Measurements from ENCODE around the gene NR1H4.

The NR1H4 gene

DNA sequence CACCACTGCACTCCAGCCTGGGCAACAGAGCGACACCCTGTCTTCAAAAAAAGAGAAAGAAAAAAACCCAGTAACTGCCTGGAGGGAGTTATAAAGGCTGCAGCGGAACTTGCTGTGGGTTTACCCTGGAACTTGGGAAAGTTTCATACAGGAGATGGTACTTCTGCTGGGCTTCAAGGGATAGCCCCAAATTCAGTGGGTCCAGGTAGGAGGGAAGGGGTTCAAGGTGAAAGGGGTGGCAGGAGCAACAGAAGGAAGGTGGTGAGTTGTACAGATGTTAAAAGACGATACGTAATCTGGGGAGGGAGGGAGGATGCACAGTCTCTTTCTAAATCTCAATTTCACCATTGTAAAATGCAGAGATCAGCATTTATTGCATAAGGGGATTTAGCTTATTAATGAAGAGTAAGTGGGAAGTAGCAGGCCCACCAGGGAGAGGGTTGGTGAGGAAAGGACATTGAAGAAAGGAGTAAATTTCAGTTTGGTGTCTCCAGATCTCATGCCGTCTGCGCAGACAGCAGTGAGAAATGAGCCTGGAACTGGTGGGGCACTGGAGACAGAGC is 91.3 kb downstream of the NR1H4 start:
- no peak for DNase-seq (ENCODE audit: low spot score)
- ChIA-PET CTCF (interaction anchor here (0.6 kb wide), 1 partner anchor 255 kb away, joined by 4 read pairs; no protein-coding TSS in a partner anchor), POLR2A (ENCODE audit: low non-redundant PET) (no interaction called here)
- no peak overlapping the region for H3K27ac ChIP-seq
- TF ChIP-seq, protein P1, sequence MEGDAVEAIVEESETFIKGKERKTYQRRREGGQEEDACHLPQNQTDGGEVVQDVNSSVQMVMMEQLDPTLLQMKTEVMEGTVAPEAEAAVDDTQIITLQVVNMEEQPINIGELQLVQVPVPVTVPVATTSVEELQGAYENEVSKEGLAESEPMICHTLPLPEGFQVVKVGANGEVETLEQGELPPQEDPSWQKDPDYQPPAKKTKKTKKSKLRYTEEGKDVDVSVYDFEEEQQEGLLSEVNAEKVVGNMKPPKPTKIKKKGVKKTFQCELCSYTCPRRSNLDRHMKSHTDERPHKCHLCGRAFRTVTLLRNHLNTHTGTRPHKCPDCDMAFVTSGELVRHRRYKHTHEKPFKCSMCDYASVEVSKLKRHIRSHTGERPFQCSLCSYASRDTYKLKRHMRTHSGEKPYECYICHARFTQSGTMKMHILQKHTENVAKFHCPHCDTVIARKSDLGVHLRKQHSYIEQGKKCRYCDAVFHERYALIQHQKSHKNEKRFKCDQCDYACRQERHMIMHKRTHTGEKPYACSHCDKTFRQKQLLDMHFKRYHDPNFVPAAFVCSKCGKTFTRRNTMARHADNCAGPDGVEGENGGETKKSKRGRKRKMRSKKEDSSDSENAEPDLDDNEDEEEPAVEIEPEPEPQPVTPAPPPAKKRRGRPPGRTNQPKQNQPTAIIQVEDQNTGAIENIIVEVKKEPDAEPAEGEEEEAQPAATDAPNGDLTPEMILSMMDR (conservative IDR thresholded peaks at IDR 0.05; ENCODE audit: low read depth), result no peak

DNA sequence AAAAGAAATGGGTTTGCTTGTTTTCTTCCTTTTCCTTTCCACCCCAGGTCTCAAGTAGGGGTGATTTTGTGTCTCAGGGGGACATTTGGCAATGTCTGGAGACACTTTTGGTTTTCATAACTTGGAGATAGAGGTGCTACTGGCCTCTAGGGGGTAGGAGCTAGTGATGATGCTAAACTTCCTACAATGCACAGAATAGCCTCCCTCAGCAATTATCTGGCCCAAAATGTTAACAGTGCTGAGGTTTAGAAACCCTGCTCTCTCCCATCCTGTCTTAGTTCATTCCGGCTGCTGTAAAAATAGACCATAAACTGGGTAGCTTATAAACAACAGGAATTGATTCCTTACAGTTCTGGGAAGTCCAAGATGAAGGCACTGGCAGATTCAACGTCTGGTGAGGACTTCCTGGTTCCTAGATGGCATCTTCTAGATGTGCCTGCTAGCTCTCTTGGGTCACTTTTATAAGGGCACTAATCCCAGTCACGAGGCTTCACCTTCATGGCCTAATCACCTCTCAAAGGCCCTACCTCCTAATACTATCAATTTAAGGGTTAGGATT is 92.4 kb downstream of the NR1H4 start:
- CTCF ChIA-PET, result interaction anchor here (0.6 kb wide), 1 partner anchor 288 kb away, joined by 3 read pairs; no protein-coding TSS in a partner anchor
- DNase-seq (ENCODE audit: low spot score), result no peak
- TF ChIP-seq, protein P1 (conservative IDR thresholded peaks at IDR 0.05; ENCODE audit: low read depth), result no peak
- POLR2A ChIA-PET (ENCODE audit: low non-redundant PET), result no interaction called here
- H3K27ac ChIP-seq, result no peak overlapping the region

DNA sequence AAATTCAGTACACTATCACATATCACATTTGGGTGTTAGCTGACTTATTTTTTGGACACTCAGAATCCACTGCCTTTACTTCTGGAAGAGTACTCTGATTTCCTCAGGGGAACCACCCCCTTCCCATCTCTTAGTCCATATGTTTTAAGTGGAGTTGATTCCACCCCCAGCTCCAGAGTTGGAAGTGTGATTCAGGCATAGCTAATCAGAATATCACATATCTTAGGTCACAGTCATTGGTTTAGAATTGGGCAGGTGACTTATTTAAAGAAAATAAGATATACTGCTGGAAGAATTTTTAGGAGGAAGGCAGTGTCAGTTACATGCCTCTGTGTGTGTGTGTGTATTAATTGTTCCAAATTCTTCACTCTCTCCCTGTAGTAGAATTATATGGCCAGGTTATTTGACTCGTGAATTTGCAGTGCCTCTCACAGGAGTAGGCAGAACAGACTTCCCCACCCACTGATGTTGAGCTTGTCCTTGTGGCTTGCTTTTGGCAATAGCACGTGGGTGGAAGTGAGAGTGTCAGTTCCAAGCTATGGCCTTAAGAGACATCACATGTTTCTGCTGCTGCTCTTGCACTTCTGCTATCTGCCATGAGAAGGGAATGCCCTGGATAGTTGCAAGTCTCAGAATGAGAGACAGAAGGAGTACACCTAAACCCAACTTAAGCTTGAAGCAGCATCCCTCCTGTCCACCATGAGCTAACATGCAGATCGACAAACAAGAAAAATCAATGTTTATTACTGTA is 93.4 kb downstream of the NR1H4 start:
- no peak for DNase-seq (ENCODE audit: low spot score)
- TF ChIP-seq, protein P1 (conservative IDR thresholded peaks at IDR 0.05; ENCODE audit: low read depth), result no peak
- H3K27ac ChIP-seq, result no peak overlapping the region
- ChIA-PET POLR2A (ENCODE audit: low non-redundant PET) (no interaction called here), CTCF (interaction anchor here (0.9 kb wide), 1 partner anchor 12 kb away, joined by 9 read pairs; no protein-coding TSS in a partner anchor)

DNA sequence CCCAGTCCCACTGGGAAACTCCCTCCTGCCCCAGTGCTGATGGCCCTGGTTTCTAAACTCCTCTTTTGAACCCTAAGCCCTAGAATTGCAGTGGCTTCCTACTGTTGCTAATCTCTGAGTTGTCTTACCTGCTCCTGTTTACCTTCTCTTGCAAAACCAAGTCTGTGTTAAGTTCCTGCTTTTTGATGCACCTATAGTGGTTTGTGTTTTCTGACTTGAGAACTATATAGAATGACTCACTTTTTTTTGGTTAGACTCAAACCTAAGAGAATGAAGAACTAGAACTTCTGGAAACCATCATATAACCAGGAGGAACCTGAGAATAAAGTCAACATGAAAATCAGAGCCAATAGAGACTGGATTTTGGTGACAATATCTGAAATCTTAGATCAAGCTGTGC is 94.3 kb downstream of the NR1H4 start:
- POLR2A ChIA-PET (ENCODE audit: low non-redundant PET), result no interaction called here
- no peak overlapping the region for H3K27ac ChIP-seq
- TF ChIP-seq, protein P1 (conservative IDR thresholded peaks at IDR 0.05; ENCODE audit: low read depth), result no peak
- CTCF ChIA-PET, result no interaction called here
- no peak for DNase-seq (ENCODE audit: low spot score)

DNA sequence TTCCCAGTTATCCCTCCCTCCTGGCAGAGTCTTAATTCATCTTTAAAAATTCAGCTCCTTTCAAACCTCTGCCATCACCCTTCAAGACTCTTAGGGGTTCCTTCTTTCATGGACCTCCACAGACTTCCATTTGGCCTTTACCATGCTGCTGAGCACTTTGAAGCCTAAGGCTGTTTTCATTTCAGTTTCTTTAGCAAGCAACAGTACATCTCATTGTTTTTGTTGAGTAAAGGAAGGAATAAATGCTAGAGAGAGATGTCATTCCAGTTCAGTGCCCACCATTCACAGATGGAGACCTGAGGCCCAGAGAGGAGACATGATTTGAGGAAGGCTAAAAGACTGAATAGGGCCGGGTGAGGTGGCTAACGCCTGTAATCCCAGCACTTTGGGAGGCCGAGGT is 98.5 kb downstream of the NR1H4 start:
- no peak overlapping the region for H3K27ac ChIP-seq
- TF ChIP-seq, protein P1 (conservative IDR thresholded peaks at IDR 0.05; ENCODE audit: low read depth), result no peak
- POLR2A ChIA-PET (ENCODE audit: low non-redundant PET), result no interaction called here
- DNase-seq (ENCODE audit: low spot score), result no peak
- CTCF ChIA-PET, result no interaction called here

DNA sequence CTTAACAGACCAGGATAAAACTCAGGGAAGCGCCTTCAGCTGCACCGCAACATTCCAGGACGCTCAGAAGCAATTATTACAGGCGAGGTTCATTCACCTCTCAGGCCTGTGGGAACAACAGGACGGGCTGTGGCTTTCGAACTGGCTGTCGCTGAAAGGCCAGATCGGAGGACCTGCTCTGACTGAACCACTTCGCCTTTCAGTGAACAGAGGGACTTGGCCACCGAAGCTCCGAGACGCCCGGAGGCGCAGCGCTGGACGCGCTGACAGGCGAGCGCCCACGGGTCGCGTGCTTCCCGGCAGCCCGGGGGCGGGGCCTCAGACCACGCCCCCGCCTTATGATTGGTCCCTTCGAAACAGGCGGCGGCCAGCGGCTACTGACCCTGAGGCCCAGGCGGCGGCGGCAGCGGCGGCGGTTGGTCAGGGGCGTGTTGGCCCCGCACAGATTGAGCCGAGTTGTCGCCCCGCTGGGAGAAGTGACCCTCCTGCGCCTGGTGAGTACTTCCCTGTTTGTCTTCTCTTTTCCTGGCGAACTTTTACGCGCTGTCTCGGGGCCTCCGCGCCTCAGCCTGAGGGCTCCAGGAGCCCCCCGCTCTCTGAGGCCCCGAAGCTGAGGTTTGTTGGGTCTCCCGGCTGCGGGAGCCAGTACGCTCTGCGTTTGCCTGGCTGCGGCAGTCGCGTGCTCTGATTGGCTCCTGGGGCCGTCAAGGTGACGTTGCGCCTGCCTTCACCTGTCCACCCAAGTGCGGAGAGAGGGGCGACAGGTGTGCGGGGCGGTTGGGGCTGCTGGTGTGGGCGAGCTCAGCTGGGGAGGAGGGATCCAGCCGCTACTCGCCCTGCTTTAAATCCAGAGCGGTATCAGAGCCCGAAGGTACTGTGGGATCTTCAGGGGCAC is 99.9 kb downstream of the NR1H4 start, which contains the start of gene GAS2L3:
Gene GAS2L3, plus strand, starts transcription at position 393 of the 895 bp plus-strand sequence. CDS start 21,221 bp downstream, outside the sequence.
- TF ChIP-seq, protein P1 (conservative IDR thresholded peaks at IDR 0.05; ENCODE audit: low read depth), result no peak
- ChIA-PET POLR2A (ENCODE audit: low non-redundant PET) (no interaction called here), CTCF (interaction anchor here (0.7 kb wide), 2 partner anchors 18 to 436 kb away, joined by 4 to 7 read pairs; no protein-coding TSS in a partner anchor)

More for the DNA sequence above, 99.9 kb downstream of the NR1H4 start, which contains the start of gene GAS2L3:
- peak within 1 kb of the TSS; percentile 73 for H3K27ac ChIP-seq
- DNase-seq (ENCODE audit: low spot score), result peak; percentile 85

All from RWPE1 (cell line).